HepG2 (cell line): Measurements from ENCODE around the gene DHH. TPM values are rescaled to one million over a fixed set of nuclear protein-coding genes. Genes with fewer than 3 reads are reported as not detected.
A peak's percentile ranks its signal among the peaks of the same experiment; 100 is the strongest.

ENCODE experiments used
- ATAC-seq: fragments of 200-7000 bp; cut with Tn5 transposase; 3 replicates; pipeline ENCODE4 v1.9.1; 2020; ENCODE audit warnings: mild to moderate bottlenecking, moderate library complexity
- BruUV-seq: library from RNA; stranded (reverse); fragments of 400-500 nt; replicated peaks from 2 replicates; lab custom pipeline; 2021; lab: Mats Ljungman, UMichigan
- CTCF ChIA-PET: fragments of 300-600 bp; formaldehyde crosslinking; extraction: SDS; loops from one replicate; lab custom pipeline; 2021; ENCODE audit warnings: low total read pairs, inconsistent platforms, low intra/inter-chr PET ratio; lab: Yijun Ruan, JAX
- POLR2A ChIA-PET: fragments of 350-600 bp; sonication (Branson Sonifier 250); formaldehyde crosslinking; loops from one replicate; lab custom pipeline; 2020; ENCODE audit warnings: antibody characterized with exemption, inconsistent platforms; lab: Yijun Ruan, JAX
- DNase-seq: peaks from one replicate; pipeline ENCODE4 v3.0.0-alpha.2; 2015; ENCODE audit warnings: low spot score
- FAIRE-seq: peaks from 3 replicates; lab custom pipeline; 2011; peaks lifted over from hg19 to GRCh38; lab: Jason Lieb, UNC
- H2AFZ ChIP-seq: one replicate; pipeline ENCODE4 v1.6.1; 2011; ENCODE audit warnings: low read length, inconsistent platforms
- H3K27ac ChIP-seq: fragments of 300-600 bp; 3 replicates; pipeline ENCODE4 v1.8.0; 2011; ENCODE audit warnings: mixed run types, mild to moderate bottlenecking, mixed read lengths, low read length, inconsistent platforms; ENCODE audit not compliant: insufficient read depth; ENCODE audit errors: extremely low read length
- H3K27me3 ChIP-seq, 2 experiments: fragments of 200-600 bp in 1 of 2; 2 replicates in 1 of 2; 3 replicates in 1 of 2; pipeline versions ENCODE4 v1.6.0 to v1.8.0; 2011; ENCODE audit warnings: low read length in 2 of 2, mild to moderate bottlenecking in 2 of 2, moderate library complexity in 2 of 2, inconsistent platforms in 1 of 2; ENCODE audit not compliant: insufficient read depth in 2 of 2, control insufficient read depth in 1 of 2
- H3K36me3 ChIP-seq, 2 experiments: fragments of 200-600 bp in 1 of 2; replicated peaks in 1 of 2; 2 replicates in 1 of 2; 3 replicates in 1 of 2; pipeline versions ENCODE4 v1.5.1 to v1.8.0; 2011; ENCODE audit warnings: low read length in 2 of 2, inconsistent platforms in 1 of 2; ENCODE audit not compliant: insufficient read depth in 2 of 2, control insufficient read depth in 1 of 2
- H3K4me1 ChIP-seq: 2 replicates; pipeline ENCODE4 v1.5.1; 2012; ENCODE audit warnings: low read length, inconsistent platforms; ENCODE audit not compliant: insufficient read depth
- H3K4me2 ChIP-seq: 2 replicates; pipeline ENCODE4 v1.6.0; 2011; ENCODE audit warnings: low read depth, low read length, inconsistent platforms
- H3K4me3 ChIP-seq, 3 experiments: fragments of 200-600 bp in 1 of 3; sonication (generic), shearing (Covaris generic) in 1 of 3; replicated peaks in 1 of 3; 2 replicates each; pipeline ENCODE4 v1.5.1; 2011 to 2016; ENCODE audit warnings: low read length in 3 of 3, inconsistent platforms in 2 of 3, low read depth in 2 of 3, mild to moderate bottlenecking in 2 of 3, control low read depth in 1 of 3, mixed read lengths in 1 of 3; ENCODE audit not compliant: insufficient read depth in 1 of 3
- H3K79me2 ChIP-seq: one replicate; pipeline ENCODE4 v1.6.1; 2011; ENCODE audit warnings: low read length, inconsistent platforms; ENCODE audit not compliant: insufficient read depth
- H3K9ac ChIP-seq: 2 replicates; pipeline ENCODE4 v1.6.0; 2011; ENCODE audit warnings: mild to moderate bottlenecking, low read depth, low read length, inconsistent platforms; ENCODE audit not compliant: insufficient read depth
- H3K9me3 ChIP-seq: 2 replicates; pipeline ENCODE4 v1.5.1; 2012; ENCODE audit warnings: mild to moderate bottlenecking, low read length
- H4K20me1 ChIP-seq: 2 replicates; pipeline ENCODE4 v1.6.0; 2011; ENCODE audit warnings: inconsistent platforms, mild to moderate bottlenecking, low read length, moderate library complexity; ENCODE audit not compliant: insufficient read depth
- AGO2 ChIP-seq: fragments of 200-400 bp; formaldehyde crosslinking; optimal IDR thresholded peaks from 2 replicates; pipeline ENCODE3; 2017; ENCODE audit warnings: mild to moderate bottlenecking, low read depth, low read length, moderate library complexity
- RBM22 ChIP-seq: fragments of 200-400 bp; formaldehyde crosslinking; optimal IDR thresholded peaks from 2 replicates; pipeline ENCODE3; 2017; ENCODE audit warnings: mild to moderate bottlenecking, low read length, moderate library complexity
- WGBS: methylation state at CpG from one replicate; pipeline ENCODE4 v1.1.6; 2017; ENCODE audit warnings: low lambda C conversion rate; 5-methylcytosine and 5-hydroxymethylcytosine counted together
- in situ Hi-C: cut with HindIII; loops from 2 replicates; pipeline ENCODE4 v1.10.0; 2017; ENCODE audit warnings: low pct_unique_long_range_greater_than_20kb; ENCODE audit not compliant: extremely low pct_ligation_motif_present
- intact Hi-C: fragments of 100-400 bp; cut with micrococcal nuclease; formaldehyde crosslinking; loops from one replicate; pipeline ENCODE4 v1.10.0; 2022; ENCODE audit not compliant: unreplicated experiment
- polyA plus RNA-seq, 8 experiments: library from polyadenylated mRNA; depleted of rRNA in 3 of 8; stranded (reverse) in 7 of 8; unstranded in 1 of 8; fragments of >200 nt; fragmentation: Illumina TruSeq in 4 of 8; extraction: Trizol in 4 of 8; gene quantifications; 2 replicates each; pipeline versions ENCODE4 v1.2.1 to v1.2.3, GENCODE V29; 2011 to 2016; ENCODE audit warnings: low read depth in 4 of 8, missing spikeins in 1 of 8, mixed read lengths in 1 of 8; ENCODE audit not compliant: insufficient read depth in 1 of 8
- total RNA-seq, 5 experiments: library from RNA; depleted of rRNA; stranded (reverse); fragments of >200 nt; fragmentation: Illumina TruSeq; extraction: Trizol; gene quantifications; 2 replicates each; pipeline ENCODE4 v1.2.3, GENCODE V29; 2016; ENCODE audit warnings: low read depth in 1 of 5
- TF ChIP-seq, protein P1 (sequence below): sonication (generic); formaldehyde crosslinking; IDR thresholded peaks from 2 replicates; pipeline ENCODE4 v1.4.0; 2020; ENCODE audit warnings: mild to moderate bottlenecking, missing genetic modification reagents

The DHH gene
- total and polyA plus RNA-seq, 2 of the 13 experiments (the other 11 are each of a cell fraction or from before 2014, with no cell fraction given) = not detected

DNA sequence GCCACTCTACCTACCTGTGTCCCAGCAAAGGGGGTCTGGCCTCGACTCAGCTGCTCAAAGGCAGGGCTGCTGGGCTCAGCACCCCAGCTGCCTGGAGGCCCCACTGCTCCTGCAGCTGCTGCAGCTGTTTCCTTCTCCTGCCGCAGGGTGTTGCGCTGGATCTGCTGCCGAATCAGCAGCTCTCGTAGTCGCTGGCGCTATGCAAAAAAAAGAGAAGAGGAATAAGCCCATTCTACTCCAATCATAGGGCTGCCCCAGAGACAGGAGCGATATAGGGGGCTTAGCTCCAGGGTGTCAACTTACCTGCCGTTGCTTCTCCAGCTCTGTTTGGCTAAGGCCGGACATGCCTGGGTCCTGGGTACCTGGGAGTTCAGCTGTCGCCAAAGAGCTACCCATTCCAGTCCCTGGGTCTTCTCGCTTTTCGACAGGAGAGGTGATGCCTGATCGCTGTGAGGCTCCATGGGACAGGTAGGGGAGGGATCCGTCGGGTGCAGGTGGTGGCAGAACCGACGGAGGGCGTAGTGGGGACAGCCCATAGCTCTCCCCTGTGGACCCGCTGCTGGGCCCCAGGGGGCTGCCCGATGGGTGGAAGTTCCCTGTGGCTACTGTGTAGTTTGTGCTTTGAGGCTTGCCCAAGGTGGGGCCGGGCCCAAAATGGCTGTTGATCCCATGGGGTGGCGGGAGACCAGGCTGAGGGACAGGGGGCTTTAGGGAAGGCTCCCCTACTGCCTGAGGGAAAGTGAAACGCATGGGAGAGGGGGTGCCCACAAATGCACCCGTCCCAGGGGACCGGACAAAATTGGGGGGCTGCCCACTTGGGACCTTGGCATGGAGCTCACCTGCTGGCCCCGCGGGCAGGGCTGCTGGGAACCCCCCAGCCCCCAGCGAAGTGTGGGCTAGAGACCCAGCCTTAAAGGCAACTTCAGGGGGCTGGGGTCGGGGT is 54.9 kb downstream of the DHH start:
- Histone ChIP-seq H3K4me1 (no peaks in the 10 kb centered on the region), H3K27ac (no peak overlapping the region), H3K4me3 (no peak overlapping the region), H4K20me1 (0 out of 2 replicates have a peak, but pooled peaks cover under 1% of the 10 kb centered on the region), H3K4me2 (no peak overlapping the region), H3K79me2 (no peaks in the 10 kb centered on the region), H3K27me3 (no peaks in the 10 kb centered on the region), H3K36me3 (peaks cover 51 to 92% of the 10 kb centered on the region in 2 experiments), H3K9ac (no peak overlapping the region), H2AFZ (no peak overlapping the region), H3K9me3 (no peaks in the 10 kb centered on the region)
- FAIRE-seq = no peak
- no peak for ATAC-seq
- in situ Hi-C loops (no loop called here), intact Hi-C loops (no loop called here)
- ChIA-PET CTCF (no interaction called here), POLR2A (interaction anchor here (1.2 to 2.1 kb wide), 2 partner anchors 9 to 20 kb away, joined by 3 to 5 read pairs; no protein-coding TSS in a partner anchor)
- DNase-seq = no peak
- BruUV-seq = no TSS peak
- 96% methylated on average over 18 of the region's 30 CpGs for WGBS
- TF ChIP-seq, protein P1, sequence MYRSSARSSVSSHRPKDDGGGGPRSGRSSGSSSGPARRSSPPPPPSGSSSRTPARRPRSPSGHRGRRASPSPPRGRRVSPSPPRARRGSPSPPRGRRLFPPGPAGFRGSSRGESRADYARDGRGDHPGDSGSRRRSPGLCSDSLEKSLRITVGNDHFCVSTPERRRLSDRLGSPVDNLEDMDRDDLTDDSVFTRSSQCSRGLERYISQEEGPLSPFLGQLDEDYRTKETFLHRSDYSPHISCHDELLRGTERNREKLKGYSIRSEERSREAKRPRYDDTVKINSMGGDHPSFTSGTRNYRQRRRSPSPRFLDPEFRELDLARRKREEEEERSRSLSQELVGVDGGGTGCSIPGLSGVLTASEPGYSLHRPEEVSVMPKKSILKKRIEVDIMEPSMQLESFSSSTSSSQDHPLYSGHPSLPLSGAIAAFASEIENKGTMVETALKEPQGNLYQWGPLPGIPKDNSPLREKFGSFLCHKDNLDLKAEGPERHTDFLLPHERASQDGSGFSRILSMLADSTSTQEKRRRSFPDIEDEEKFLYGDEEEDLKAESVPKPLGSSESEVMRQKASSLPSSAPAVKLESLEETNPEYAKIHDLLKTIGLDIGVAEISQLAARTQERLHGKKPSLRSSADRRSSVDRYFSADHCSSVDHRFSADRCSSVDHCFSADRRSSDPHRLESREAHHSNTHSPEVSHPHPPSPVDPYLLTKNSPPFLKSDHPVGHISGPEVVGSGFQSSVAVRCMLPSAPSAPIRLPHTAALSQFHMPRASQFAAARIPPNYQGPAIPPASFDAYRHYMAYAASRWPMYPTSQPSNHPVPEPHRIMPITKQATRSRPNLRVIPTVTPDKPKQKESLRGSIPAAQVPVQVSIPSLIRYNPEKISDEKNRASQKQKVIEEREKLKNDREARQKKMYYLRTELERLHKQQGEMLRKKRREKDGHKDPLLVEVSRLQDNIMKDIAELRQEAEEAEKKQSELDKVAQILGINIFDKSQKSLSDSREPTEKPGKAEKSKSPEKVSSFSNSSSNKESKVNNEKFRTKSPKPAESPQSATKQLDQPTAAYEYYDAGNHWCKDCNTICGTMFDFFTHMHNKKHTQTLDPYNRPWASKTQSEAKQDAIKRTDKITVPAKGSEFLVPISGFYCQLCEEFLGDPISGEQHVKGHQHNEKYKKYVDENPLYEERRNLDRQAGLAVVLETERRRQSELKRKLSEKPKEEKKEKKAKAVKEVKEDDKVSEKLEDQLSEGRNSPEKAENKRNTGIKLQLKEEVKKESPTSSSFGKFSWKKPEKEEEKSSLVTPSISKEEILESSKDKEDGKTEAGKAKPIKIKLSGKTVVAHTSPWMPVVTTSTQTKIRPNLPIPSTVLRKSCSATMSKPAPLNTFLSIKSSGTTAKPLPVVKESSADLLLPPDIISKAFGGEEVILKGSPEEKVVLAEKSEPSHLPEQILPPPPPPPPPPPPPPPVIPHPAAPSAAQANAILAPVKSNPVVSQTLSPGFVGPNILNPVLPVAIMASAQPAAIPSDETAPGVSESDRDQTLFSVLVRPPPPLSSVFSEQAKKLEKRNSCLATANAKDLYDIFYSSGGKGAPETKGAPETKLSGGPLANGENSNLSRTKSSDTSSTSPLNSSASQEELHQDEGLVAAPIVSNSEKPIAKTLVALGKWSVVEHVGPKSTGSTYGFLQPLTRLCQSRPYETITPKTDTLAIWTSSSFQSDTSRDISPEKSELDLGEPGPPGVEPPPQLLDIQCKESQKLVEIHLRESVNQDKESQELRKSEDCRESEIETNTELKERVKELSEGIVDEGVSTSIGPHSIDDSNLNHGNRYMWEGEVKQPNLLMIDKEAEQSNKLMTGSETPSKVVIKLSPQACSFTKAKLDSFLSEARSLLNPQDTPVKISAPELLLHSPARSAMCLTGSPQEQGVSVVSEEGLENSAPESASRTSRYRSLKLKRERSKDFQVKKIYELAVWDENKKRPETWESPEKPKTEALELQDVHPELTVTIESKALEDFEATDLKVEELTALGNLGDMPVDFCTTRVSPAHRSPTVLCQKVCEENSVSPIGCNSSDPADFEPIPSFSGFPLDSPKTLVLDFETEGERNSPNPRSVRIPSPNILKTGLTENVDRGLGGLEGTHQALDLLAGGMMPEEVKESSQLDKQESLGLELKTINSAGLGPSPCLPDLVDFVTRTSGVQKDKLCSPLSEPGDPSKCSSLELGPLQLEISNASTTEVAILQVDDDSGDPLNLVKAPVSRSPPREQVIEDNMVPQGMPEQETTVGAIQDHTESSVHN = no peak
- TF ChIP-seq AGO2 (peak; percentile 82), RBM22 (peak; percentile 88)
